GM23338 (cell line): Measurements from ENCODE around the gene GK. TPM values are rescaled to one million over a fixed set of nuclear protein-coding genes. Genes with fewer than 3 reads are reported as not detected.

Source experiments
- ATAC-seq: fragments of 200-7000 bp; cut with Tn5 transposase; 3 replicates; pipeline ENCODE4 v1.9.1; 2020
- DNase-seq: peaks from one replicate; pipeline ENCODE4 v3.0.0-alpha.2; 2015; ENCODE audit warnings: low spot score
- H2AFZ ChIP-seq: fragments of 200-600 bp; sonication (generic); 2 replicates; pipeline ENCODE4 v1.8.0; 2016; ENCODE audit warnings: antibody characterized with exemption, mild to moderate bottlenecking, moderate library complexity
- H3F3A ChIP-seq: fragments of 200-600 bp; sonication (generic); replicated peaks from 2 replicates; pipeline ENCODE4 v1.8.0; 2017; ENCODE audit warnings: antibody characterized with exemption, mixed run types, low read depth
- H3K27ac ChIP-seq: fragments of 200-600 bp; sonication (generic); 2 replicates; pipeline ENCODE4 v1.6.1; 2016; ENCODE audit warnings: low read depth
- H3K27me3 ChIP-seq: fragments of 200-600 bp; sonication (generic); 2 replicates; pipeline ENCODE4 v1.8.0; 2016; ENCODE audit warnings: mild to moderate bottlenecking, mixed run types, moderate library complexity; ENCODE audit not compliant: insufficient read depth
- H3K36me3 ChIP-seq: fragments of 200-600 bp; sonication (generic); 2 replicates; pipeline ENCODE4 v1.8.0; 2016; ENCODE audit warnings: mild to moderate bottlenecking; ENCODE audit not compliant: insufficient read depth
- H3K4me1 ChIP-seq: fragments of 200-600 bp; sonication (generic); 2 replicates; pipeline ENCODE4 v1.8.0; 2016; ENCODE audit warnings: mild to moderate bottlenecking, moderate library complexity; ENCODE audit not compliant: insufficient read depth
- H3K4me2 ChIP-seq: fragments of 200-600 bp; sonication (generic); 2 replicates; pipeline ENCODE4 v1.7.1; 2017; ENCODE audit warnings: mixed run types
- H3K4me3 ChIP-seq: fragments of 200-600 bp; sonication (generic); 2 replicates; pipeline ENCODE4 v1.6.1; 2016; ENCODE audit warnings: mixed run types
- H3K79me2 ChIP-seq: fragments of 200-600 bp; sonication (generic); replicated peaks from 2 replicates; pipeline ENCODE4 v1.8.0; 2017; ENCODE audit warnings: mild to moderate bottlenecking; ENCODE audit not compliant: insufficient read depth
- H3K9me2 ChIP-seq: fragments of 200-600 bp; sonication (generic); 2 replicates; pipeline ENCODE4 v1.8.0; 2017; ENCODE audit not compliant: insufficient read depth
- H4K20me1 ChIP-seq: fragments of 200-600 bp; sonication (generic); replicated peaks from 2 replicates; pipeline ENCODE4 v1.8.0; 2017; ENCODE audit warnings: mild to moderate bottlenecking; ENCODE audit not compliant: insufficient read depth
- H3K27ac Mint-ChIP-seq: 2 replicates; pipeline ENCODE4 v1.8.0; 2020; ENCODE audit warnings: inconsistent platforms, mild to moderate bottlenecking, moderate library complexity, mixed read lengths
- H3K27me3 Mint-ChIP-seq: 3 replicates; pipeline ENCODE4 v1.8.0; 2022; ENCODE audit warnings: low read depth, mild to moderate bottlenecking, moderate library complexity, mixed read lengths, inconsistent platforms; ENCODE audit not compliant: insufficient read depth, poor library complexity
- H3K36me3 Mint-ChIP-seq: 3 replicates; pipeline ENCODE4 v1.8.0; 2021; ENCODE audit warnings: low read depth, mild to moderate bottlenecking, inconsistent platforms, moderate library complexity, mixed read lengths
- H3K4me1 Mint-ChIP-seq: 3 replicates; pipeline ENCODE4 v1.8.0; 2020; ENCODE audit warnings: mild to moderate bottlenecking, inconsistent platforms, mixed read lengths
- H3K4me3 Mint-ChIP-seq: 3 replicates; pipeline ENCODE4 v1.8.0; 2021; ENCODE audit warnings: moderate library complexity, mild to moderate bottlenecking, inconsistent platforms, mixed read lengths
- H3K9me3 Mint-ChIP-seq: 3 replicates; pipeline ENCODE4 v1.8.0; 2020; ENCODE audit warnings: moderate library complexity, mild to moderate bottlenecking, inconsistent platforms, mixed read lengths
- CREB1 ChIP-seq: fragments of 250-450 bp; sonication (Bioruptor Pico); IDR thresholded peaks from 2 replicates; pipeline ENCODE4 v1.5.0; 2020; ENCODE audit warnings: low read depth, mild to moderate bottlenecking, moderate library complexity
- EZH2 ChIP-seq: fragments of 200-600 bp; sonication (generic); IDR thresholded peaks from one replicate; pipeline ENCODE4 v1.8.0; 2017; ENCODE audit warnings: antibody characterized with exemption, mild to moderate bottlenecking, low read depth; ENCODE audit not compliant: unreplicated experiment
- EZH2phosphoT487 ChIP-seq: fragments of 200-600 bp; sonication (generic); IDR thresholded peaks from one replicate; pipeline ENCODE4 v1.8.1; 2018; ENCODE audit warnings: antibody characterized with exemption; ENCODE audit not compliant: unreplicated experiment
- JUNB ChIP-seq: IDR thresholded peaks from one replicate; pipeline ENCODE4 v1.6.1; 2016; ENCODE audit warnings: antibody characterized with exemption; ENCODE audit not compliant: unreplicated experiment
- NANOG ChIP-seq: IDR thresholded peaks from 2 replicates; pipeline ENCODE4 v1.6.1; 2016; ENCODE audit warnings: antibody characterized with exemption, borderline replicate concordance
- POLR2AphosphoS5 ChIP-seq: IDR thresholded peaks from 2 replicates; pipeline ENCODE4 v1.6.1; 2016; ENCODE audit warnings: antibody characterized with exemption, low read depth
- STAT1 ChIP-seq: IDR thresholded peaks from one replicate; pipeline ENCODE4 v1.6.1; 2016; ENCODE audit warnings: antibody characterized with exemption; ENCODE audit not compliant: unreplicated experiment
- ZNF114 ChIP-seq: fragments of 250-450 bp; sonication (Bioruptor Pico); IDR thresholded peaks from 2 replicates; pipeline ENCODE4 v1.5.0; 2020; ENCODE audit warnings: mild to moderate bottlenecking, moderate library complexity
- ZNF331 ChIP-seq: fragments of 250-450 bp; sonication (Bioruptor Pico); IDR thresholded peaks from 2 replicates; pipeline ENCODE4 v1.5.0; 2020; ENCODE audit warnings: low read depth, mild to moderate bottlenecking, moderate library complexity
- ZNF462 ChIP-seq: fragments of 250-450 bp; sonication (Bioruptor Pico); IDR thresholded peaks from 2 replicates; pipeline ENCODE4 v1.5.0; 2020; ENCODE audit warnings: mild to moderate bottlenecking, moderate library complexity
- polyA plus RNA-seq: library from polyadenylated mRNA; unstranded; fragments of >200 nt; fragmentation: Nextera tagmentation; extraction: Ambion mirVana; gene quantifications from 2 replicates; pipeline ENCODE4 v1.2.1, GENCODE V29; 2016
- total RNA-seq: library from RNA; depleted of rRNA; stranded (reverse); fragments of >200 nt; shearing (Covaris generic); gene quantifications from 2 replicates; pipeline ENCODE4 v1.2.3, GENCODE V29; 2014
- TF ChIP-seq, protein P1 (sequence below), 2 experiments: fragments of 200-600 bp in 1 of 2; sonication (generic) in 1 of 2; conservative IDR thresholded peaks; 2 replicates each; pipeline versions ENCODE4 v1.5.1 to v1.6.1; 2016 to 2017; ENCODE audit warnings: antibody characterized with exemption in 2 of 2, low read depth in 2 of 2, mild to moderate bottlenecking in 2 of 2, moderate library complexity in 1 of 2
- TF ChIP-seq, protein P2 (sequence below): IDR thresholded peaks from one replicate; pipeline ENCODE4 v1.6.1; 2018; ENCODE audit warnings: antibody characterized with exemption; ENCODE audit not compliant: unreplicated experiment

The GK gene
- total and polyA plus RNA-seq, 2 experiments from 2014 or later: 8.4 to 10.8 TPM

DNA sequence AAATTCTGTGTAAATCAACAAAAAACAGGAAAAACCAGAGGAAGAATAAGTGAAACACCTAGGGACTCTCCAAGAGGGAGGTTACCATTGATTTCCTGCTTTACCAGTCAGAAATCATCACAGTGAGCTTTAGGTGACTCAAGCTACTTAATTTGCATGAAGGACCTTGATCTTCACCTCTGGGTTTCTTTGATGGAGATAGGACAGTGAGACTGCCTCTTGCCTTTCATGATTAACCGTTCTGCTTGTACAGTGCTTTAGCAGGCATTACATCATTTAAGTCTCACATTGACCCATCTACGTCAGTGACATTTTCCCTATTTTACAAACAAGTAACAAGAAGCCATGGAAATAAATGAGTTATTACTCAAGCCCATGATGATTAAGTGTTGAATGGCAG is 3.4 kb upstream of the GK start:
- H3K36me3 Mint-ChIP-seq: no peaks in the 10 kb centered on the region
- Histone ChIP-seq H3K36me3 (no peaks in the 10 kb centered on the region), H3K27me3 (no peaks in the 10 kb centered on the region), H3F3A (no peaks in the 10 kb centered on the region), H4K20me1 (no peaks in the 10 kb centered on the region), H3K9me2 (no peaks in the 10 kb centered on the region), H3K79me2 (no peaks in the 10 kb centered on the region), H3K4me1 (peaks cover 9% of the 10 kb centered on the region; the same call in 1 of the 2 replicates), H3K4me3 (no peak overlapping the region), H3K4me2 (no peak overlapping the region), H2AFZ (no peak overlapping the region), H3K27ac (no peak overlapping the region)
- H3K9me3 Mint-ChIP-seq: no peaks in the 10 kb centered on the region
- no peak overlapping the region for H3K4me3 Mint-ChIP-seq
- peaks cover 3% of the 10 kb centered on the region for H3K27me3 Mint-ChIP-seq
- no peak overlapping the region for H3K27ac Mint-ChIP-seq
- ATAC-seq (no peak), DNase-seq (no peak)
- H3K4me1 Mint-ChIP-seq: peaks cover 11% of the 10 kb centered on the region
- TF ChIP-seq ZNF331 (CRISPR knock-in tag): no peak
- no peak for TF ChIP-seq CREB1 (CRISPR knock-in tag)
- TF ChIP-seq ZNF114 (CRISPR knock-in tag): no peak
- no peak for TF ChIP-seq ZNF462 (CRISPR knock-in tag)
- TF ChIP-seq EZH2: no peak
- no peak for TF ChIP-seq NANOG
- TF ChIP-seq JUNB: no peak
- TF ChIP-seq STAT1: no peak
- no peak for TF ChIP-seq EZH2phosphoT487
- TF ChIP-seq POLR2AphosphoS5: no peak
- TF ChIP-seq, protein P1, sequence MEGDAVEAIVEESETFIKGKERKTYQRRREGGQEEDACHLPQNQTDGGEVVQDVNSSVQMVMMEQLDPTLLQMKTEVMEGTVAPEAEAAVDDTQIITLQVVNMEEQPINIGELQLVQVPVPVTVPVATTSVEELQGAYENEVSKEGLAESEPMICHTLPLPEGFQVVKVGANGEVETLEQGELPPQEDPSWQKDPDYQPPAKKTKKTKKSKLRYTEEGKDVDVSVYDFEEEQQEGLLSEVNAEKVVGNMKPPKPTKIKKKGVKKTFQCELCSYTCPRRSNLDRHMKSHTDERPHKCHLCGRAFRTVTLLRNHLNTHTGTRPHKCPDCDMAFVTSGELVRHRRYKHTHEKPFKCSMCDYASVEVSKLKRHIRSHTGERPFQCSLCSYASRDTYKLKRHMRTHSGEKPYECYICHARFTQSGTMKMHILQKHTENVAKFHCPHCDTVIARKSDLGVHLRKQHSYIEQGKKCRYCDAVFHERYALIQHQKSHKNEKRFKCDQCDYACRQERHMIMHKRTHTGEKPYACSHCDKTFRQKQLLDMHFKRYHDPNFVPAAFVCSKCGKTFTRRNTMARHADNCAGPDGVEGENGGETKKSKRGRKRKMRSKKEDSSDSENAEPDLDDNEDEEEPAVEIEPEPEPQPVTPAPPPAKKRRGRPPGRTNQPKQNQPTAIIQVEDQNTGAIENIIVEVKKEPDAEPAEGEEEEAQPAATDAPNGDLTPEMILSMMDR (conservative IDR thresholded peaks at IDR 0.05; ENCODE audit: low read depth in 2 of 2): no peak
- TF ChIP-seq, protein P2, sequence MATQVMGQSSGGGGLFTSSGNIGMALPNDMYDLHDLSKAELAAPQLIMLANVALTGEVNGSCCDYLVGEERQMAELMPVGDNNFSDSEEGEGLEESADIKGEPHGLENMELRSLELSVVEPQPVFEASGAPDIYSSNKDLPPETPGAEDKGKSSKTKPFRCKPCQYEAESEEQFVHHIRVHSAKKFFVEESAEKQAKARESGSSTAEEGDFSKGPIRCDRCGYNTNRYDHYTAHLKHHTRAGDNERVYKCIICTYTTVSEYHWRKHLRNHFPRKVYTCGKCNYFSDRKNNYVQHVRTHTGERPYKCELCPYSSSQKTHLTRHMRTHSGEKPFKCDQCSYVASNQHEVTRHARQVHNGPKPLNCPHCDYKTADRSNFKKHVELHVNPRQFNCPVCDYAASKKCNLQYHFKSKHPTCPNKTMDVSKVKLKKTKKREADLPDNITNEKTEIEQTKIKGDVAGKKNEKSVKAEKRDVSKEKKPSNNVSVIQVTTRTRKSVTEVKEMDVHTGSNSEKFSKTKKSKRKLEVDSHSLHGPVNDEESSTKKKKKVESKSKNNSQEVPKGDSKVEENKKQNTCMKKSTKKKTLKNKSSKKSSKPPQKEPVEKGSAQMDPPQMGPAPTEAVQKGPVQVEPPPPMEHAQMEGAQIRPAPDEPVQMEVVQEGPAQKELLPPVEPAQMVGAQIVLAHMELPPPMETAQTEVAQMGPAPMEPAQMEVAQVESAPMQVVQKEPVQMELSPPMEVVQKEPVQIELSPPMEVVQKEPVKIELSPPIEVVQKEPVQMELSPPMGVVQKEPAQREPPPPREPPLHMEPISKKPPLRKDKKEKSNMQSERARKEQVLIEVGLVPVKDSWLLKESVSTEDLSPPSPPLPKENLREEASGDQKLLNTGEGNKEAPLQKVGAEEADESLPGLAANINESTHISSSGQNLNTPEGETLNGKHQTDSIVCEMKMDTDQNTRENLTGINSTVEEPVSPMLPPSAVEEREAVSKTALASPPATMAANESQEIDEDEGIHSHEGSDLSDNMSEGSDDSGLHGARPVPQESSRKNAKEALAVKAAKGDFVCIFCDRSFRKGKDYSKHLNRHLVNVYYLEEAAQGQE: no peak
